ENCODE results near the gene UBL3.

UBL3 gene

GRCh38 chr13:29760544-29760943 is 89.9 kb downstream of the UBL3 start:
- no peak for DNase-seq (ENCODE audit: low spot score)
- TF ChIP-seq, protein P1, sequence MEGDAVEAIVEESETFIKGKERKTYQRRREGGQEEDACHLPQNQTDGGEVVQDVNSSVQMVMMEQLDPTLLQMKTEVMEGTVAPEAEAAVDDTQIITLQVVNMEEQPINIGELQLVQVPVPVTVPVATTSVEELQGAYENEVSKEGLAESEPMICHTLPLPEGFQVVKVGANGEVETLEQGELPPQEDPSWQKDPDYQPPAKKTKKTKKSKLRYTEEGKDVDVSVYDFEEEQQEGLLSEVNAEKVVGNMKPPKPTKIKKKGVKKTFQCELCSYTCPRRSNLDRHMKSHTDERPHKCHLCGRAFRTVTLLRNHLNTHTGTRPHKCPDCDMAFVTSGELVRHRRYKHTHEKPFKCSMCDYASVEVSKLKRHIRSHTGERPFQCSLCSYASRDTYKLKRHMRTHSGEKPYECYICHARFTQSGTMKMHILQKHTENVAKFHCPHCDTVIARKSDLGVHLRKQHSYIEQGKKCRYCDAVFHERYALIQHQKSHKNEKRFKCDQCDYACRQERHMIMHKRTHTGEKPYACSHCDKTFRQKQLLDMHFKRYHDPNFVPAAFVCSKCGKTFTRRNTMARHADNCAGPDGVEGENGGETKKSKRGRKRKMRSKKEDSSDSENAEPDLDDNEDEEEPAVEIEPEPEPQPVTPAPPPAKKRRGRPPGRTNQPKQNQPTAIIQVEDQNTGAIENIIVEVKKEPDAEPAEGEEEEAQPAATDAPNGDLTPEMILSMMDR (IDR thresholded peaks at IDR 0.05; ENCODE audit: extremely low read depth, missing control alignments): no peak

- TF ChIP-seq, protein P1 (IDR thresholded peaks at IDR 0.05; ENCODE audit: extremely low read depth, missing control alignments): no peak
- peak; percentile 66 for DNase-seq (ENCODE audit: low spot score)
Measured at GRCh38 chr13:29758531-29759114, 91.8 kb downstream of the UBL3 start.

DNA sequence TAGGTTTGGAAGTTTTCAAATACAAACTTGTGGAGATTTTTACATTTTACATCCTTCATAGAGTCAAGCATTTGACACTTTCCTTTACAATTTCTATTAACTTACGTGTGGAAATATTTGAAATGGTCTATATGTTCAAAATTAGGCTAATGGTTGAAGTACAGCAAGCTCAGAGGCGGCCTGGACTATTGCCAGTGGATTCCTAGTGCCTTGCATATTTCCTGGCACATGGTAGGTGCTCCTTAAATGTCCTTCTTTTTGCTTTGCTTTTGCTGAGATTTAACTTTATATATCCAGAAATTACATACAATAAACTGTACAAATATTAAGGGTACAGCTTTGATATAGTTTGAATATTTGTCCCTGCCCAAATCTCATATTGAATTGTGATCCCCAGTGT is 93.9 kb downstream of the UBL3 start:
- TF ChIP-seq, protein P1 (IDR thresholded peaks at IDR 0.05; ENCODE audit: extremely low read depth, missing control alignments): no peak
- DNase-seq (ENCODE audit: low spot score): no peak

DNA sequence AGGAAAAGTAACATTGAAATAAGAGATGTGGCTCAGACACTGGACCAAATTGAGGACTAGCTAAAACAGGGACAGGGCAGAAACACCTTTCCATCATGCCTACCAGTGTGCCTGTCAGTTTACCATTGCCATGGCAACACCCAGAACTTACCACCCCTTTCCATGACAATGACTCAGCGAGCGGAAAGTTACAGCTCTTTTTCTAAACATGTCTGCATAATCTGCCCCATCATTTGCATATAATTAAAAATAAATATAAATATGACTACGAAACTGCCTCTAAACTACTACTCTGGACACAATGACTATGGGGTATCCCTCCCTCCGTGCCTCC is 96.0 kb downstream of the UBL3 start:
- no peak for DNase-seq (ENCODE audit: low spot score)
- TF ChIP-seq, protein P1 (IDR thresholded peaks at IDR 0.05; ENCODE audit: extremely low read depth, missing control alignments): no peak

DNA sequence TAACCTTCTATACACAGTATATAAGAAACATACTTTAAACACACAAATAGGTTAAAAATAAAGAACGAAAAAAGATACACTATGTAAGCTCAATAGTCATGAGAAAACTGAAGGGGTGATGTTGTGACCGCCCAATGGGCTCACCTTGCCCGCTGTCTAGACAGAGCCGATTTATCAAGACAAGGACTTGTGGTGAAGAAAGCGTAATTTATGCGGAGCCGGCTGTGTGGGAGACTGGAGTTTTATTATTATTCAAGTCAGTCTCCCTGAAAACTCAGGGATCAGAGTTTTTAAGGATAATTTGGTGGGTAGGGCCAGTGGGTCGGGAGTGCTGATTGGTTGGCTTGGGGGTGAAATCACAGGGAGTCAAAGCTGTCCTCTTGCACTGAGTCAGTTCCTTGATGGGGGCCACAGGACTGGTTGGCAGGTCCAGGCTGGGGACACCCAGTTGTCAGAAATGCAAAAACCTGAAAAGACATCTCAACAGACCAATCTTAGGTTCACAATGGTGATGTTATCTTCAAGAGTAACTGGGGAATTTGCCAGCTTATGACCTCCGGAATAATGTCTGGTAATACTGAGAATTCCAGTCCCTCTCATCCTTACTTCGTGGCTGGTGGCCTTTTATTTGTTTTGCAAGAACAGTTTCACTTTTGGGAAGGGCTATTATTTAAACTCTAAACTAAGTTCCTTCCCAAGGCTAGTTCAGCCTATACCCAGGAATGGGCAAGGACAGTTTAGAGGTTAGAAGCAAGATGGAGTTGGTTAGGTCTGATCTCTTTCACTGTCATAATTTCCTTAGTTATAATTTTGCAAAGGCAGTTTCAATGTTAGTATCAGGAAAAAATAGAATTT is 96.6 kb downstream of the UBL3 start:
- DNase-seq (ENCODE audit: low spot score): no peak
- TF ChIP-seq, protein P1 (IDR thresholded peaks at IDR 0.05; ENCODE audit: extremely low read depth, missing control alignments): no peak

GRCh38 chr13:29752175-29752574 is 98.2 kb downstream of the UBL3 start:
- TF ChIP-seq, protein P1 (IDR thresholded peaks at IDR 0.05; ENCODE audit: extremely low read depth, missing control alignments): no peak
- no peak for DNase-seq (ENCODE audit: low spot score)

GRCh38 chr13:29750183-29750530 is 100.3 kb downstream of the UBL3 start:
- TF ChIP-seq, protein P1 (IDR thresholded peaks at IDR 0.05; ENCODE audit: extremely low read depth, missing control alignments): no peak

More at GRCh38 chr13:29750183-29750530, 100.3 kb downstream of the UBL3 start:
- DNase-seq (ENCODE audit: low spot score): no peak

Measured in GM20000 (cell line).